HepG2 (cell line): ENCODE data around the gene STRADA. TPM values are rescaled to one million over a fixed set of nuclear protein-coding genes. Genes with fewer than 3 reads are reported as not detected.

ENCODE experiments used
- ATAC-seq: fragments of 200-7000 bp; cut with Tn5 transposase; 3 replicates; pipeline ENCODE4 v1.9.1; 2020; ENCODE audit warnings: mild to moderate bottlenecking, moderate library complexity
- BruUV-seq: library from RNA; stranded (reverse); fragments of 400-500 nt; replicated peaks from 2 replicates; lab custom pipeline; 2021; lab: Mats Ljungman, UMichigan
- CTCF ChIA-PET: fragments of 300-600 bp; formaldehyde crosslinking; extraction: SDS; loops from one replicate; lab custom pipeline; 2021; ENCODE audit warnings: low total read pairs, inconsistent platforms, low intra/inter-chr PET ratio; lab: Yijun Ruan, JAX
- POLR2A ChIA-PET: fragments of 350-600 bp; sonication (Branson Sonifier 250); formaldehyde crosslinking; loops from one replicate; lab custom pipeline; 2020; ENCODE audit warnings: antibody characterized with exemption, inconsistent platforms; lab: Yijun Ruan, JAX
- DNase-seq: peaks from one replicate; pipeline ENCODE4 v3.0.0-alpha.2; 2015; ENCODE audit warnings: low spot score
- FAIRE-seq: peaks from 3 replicates; lab custom pipeline; 2011; peaks lifted over from hg19 to GRCh38; lab: Jason Lieb, UNC
- H2AFZ ChIP-seq: one replicate; pipeline ENCODE4 v1.6.1; 2011; ENCODE audit warnings: low read length, inconsistent platforms
- H3K27ac ChIP-seq: fragments of 300-600 bp; 3 replicates; pipeline ENCODE4 v1.8.0; 2011; ENCODE audit warnings: mixed run types, mild to moderate bottlenecking, mixed read lengths, low read length, inconsistent platforms; ENCODE audit not compliant: insufficient read depth; ENCODE audit errors: extremely low read length
- H3K27me3 ChIP-seq, 2 experiments: fragments of 200-600 bp in 1 of 2; 2 replicates in 1 of 2; 3 replicates in 1 of 2; pipeline versions ENCODE4 v1.6.0 to v1.8.0; 2011; ENCODE audit warnings: low read length in 2 of 2, mild to moderate bottlenecking in 2 of 2, moderate library complexity in 2 of 2, inconsistent platforms in 1 of 2; ENCODE audit not compliant: insufficient read depth in 2 of 2, control insufficient read depth in 1 of 2
- H3K36me3 ChIP-seq, 2 experiments: fragments of 200-600 bp in 1 of 2; replicated peaks in 1 of 2; 2 replicates in 1 of 2; 3 replicates in 1 of 2; pipeline versions ENCODE4 v1.5.1 to v1.8.0; 2011; ENCODE audit warnings: low read length in 2 of 2, inconsistent platforms in 1 of 2; ENCODE audit not compliant: insufficient read depth in 2 of 2, control insufficient read depth in 1 of 2
- H3K4me1 ChIP-seq: 2 replicates; pipeline ENCODE4 v1.5.1; 2012; ENCODE audit warnings: low read length, inconsistent platforms; ENCODE audit not compliant: insufficient read depth
- H3K4me2 ChIP-seq: 2 replicates; pipeline ENCODE4 v1.6.0; 2011; ENCODE audit warnings: low read depth, low read length, inconsistent platforms
- H3K4me3 ChIP-seq, 3 experiments: fragments of 200-600 bp in 1 of 3; sonication (generic), shearing (Covaris generic) in 1 of 3; replicated peaks in 1 of 3; 2 replicates each; pipeline ENCODE4 v1.5.1; 2011 to 2016; ENCODE audit warnings: low read length in 3 of 3, inconsistent platforms in 2 of 3, low read depth in 2 of 3, mild to moderate bottlenecking in 2 of 3, control low read depth in 1 of 3, mixed read lengths in 1 of 3; ENCODE audit not compliant: insufficient read depth in 1 of 3
- H3K79me2 ChIP-seq: one replicate; pipeline ENCODE4 v1.6.1; 2011; ENCODE audit warnings: low read length, inconsistent platforms; ENCODE audit not compliant: insufficient read depth
- H3K9ac ChIP-seq: 2 replicates; pipeline ENCODE4 v1.6.0; 2011; ENCODE audit warnings: mild to moderate bottlenecking, low read depth, low read length, inconsistent platforms; ENCODE audit not compliant: insufficient read depth
- H3K9me3 ChIP-seq: 2 replicates; pipeline ENCODE4 v1.5.1; 2012; ENCODE audit warnings: mild to moderate bottlenecking, low read length
- H4K20me1 ChIP-seq: 2 replicates; pipeline ENCODE4 v1.6.0; 2011; ENCODE audit warnings: inconsistent platforms, mild to moderate bottlenecking, low read length, moderate library complexity; ENCODE audit not compliant: insufficient read depth
- AGO2 ChIP-seq: fragments of 200-400 bp; formaldehyde crosslinking; optimal IDR thresholded peaks from 2 replicates; pipeline ENCODE3; 2017; ENCODE audit warnings: mild to moderate bottlenecking, low read depth, low read length, moderate library complexity
- ETV5 ChIP-seq: IDR thresholded peaks from 2 replicates; pipeline ENCODE4 v1.6.1; 2018; ENCODE audit warnings: missing biosample characterization, missing genetic modification reagents, inconsistent platforms, borderline replicate concordance
- RXRA ChIP-seq: sonication (generic); formaldehyde crosslinking; IDR thresholded peaks from 2 replicates; pipeline ENCODE4 v1.5.1; 2020; ENCODE audit warnings: missing genetic modification reagents
- SP1 ChIP-seq, 2 experiments: fragments of 450-650 bp in 1 of 2; sonication (generic) in 1 of 2; formaldehyde crosslinking in 1 of 2; IDR thresholded peaks; 2 replicates each; pipeline versions ENCODE4 v1.4.0 to v1.6.1; 2016 to 2020; ENCODE audit warnings: missing genetic modification reagents in 1 of 2
- ZNF562 ChIP-seq: sonication (generic); formaldehyde crosslinking; IDR thresholded peaks from 2 replicates; pipeline ENCODE4 v1.8.0; 2022; ENCODE audit warnings: missing genetic modification reagents, borderline replicate concordance
- ZNF816 ChIP-seq: sonication (generic); formaldehyde crosslinking; IDR thresholded peaks from 2 replicates; pipeline ENCODE4 v1.8.0; 2022; ENCODE audit warnings: missing genetic modification reagents, mild to moderate bottlenecking, borderline replicate concordance
- ZSCAN29 ChIP-seq: sonication (generic); formaldehyde crosslinking; conservative IDR thresholded peaks from 2 replicates; pipeline ENCODE4 v1.4.0; 2020; ENCODE audit warnings: mild to moderate bottlenecking, missing genetic modification reagents
- WGBS: methylation state at CpG from one replicate; pipeline ENCODE4 v1.1.6; 2017; ENCODE audit warnings: low lambda C conversion rate; 5-methylcytosine and 5-hydroxymethylcytosine counted together
- in situ Hi-C: cut with HindIII; loops from 2 replicates; pipeline ENCODE4 v1.10.0; 2017; ENCODE audit warnings: low pct_unique_long_range_greater_than_20kb; ENCODE audit not compliant: extremely low pct_ligation_motif_present
- intact Hi-C: fragments of 100-400 bp; cut with micrococcal nuclease; formaldehyde crosslinking; loops from one replicate; pipeline ENCODE4 v1.10.0; 2022; ENCODE audit not compliant: unreplicated experiment
- polyA plus RNA-seq, 8 experiments: library from polyadenylated mRNA; depleted of rRNA in 3 of 8; stranded (reverse) in 7 of 8; unstranded in 1 of 8; fragments of >200 nt; fragmentation: Illumina TruSeq in 4 of 8; extraction: Trizol in 4 of 8; gene quantifications; 2 replicates each; pipeline versions ENCODE4 v1.2.1 to v1.2.3, GENCODE V29; 2011 to 2016; ENCODE audit warnings: low read depth in 4 of 8, missing spikeins in 1 of 8, mixed read lengths in 1 of 8; ENCODE audit not compliant: insufficient read depth in 1 of 8
- total RNA-seq, 5 experiments: library from RNA; depleted of rRNA; stranded (reverse); fragments of >200 nt; fragmentation: Illumina TruSeq; extraction: Trizol; gene quantifications; 2 replicates each; pipeline ENCODE4 v1.2.3, GENCODE V29; 2016; ENCODE audit warnings: low read depth in 1 of 5
- TF ChIP-seq, protein P1 (sequence below): sonication (generic); formaldehyde crosslinking; IDR thresholded peaks from 2 replicates; pipeline ENCODE4 v1.4.0; 2020; ENCODE audit warnings: missing genetic modification reagents, low read depth, mild to moderate bottlenecking, borderline replicate concordance
- TF ChIP-seq, protein P2 (sequence below): sonication (generic); formaldehyde crosslinking; IDR thresholded peaks from 2 replicates; pipeline ENCODE4 v1.4.0; 2020; ENCODE audit warnings: mild to moderate bottlenecking, missing genetic modification reagents

STRADA gene
- total and polyA plus RNA-seq, 2 of the 13 experiments (the other 11 are each of a cell fraction or from before 2014, with no cell fraction given) = 17.6 to 17.9 TPM

DNA sequence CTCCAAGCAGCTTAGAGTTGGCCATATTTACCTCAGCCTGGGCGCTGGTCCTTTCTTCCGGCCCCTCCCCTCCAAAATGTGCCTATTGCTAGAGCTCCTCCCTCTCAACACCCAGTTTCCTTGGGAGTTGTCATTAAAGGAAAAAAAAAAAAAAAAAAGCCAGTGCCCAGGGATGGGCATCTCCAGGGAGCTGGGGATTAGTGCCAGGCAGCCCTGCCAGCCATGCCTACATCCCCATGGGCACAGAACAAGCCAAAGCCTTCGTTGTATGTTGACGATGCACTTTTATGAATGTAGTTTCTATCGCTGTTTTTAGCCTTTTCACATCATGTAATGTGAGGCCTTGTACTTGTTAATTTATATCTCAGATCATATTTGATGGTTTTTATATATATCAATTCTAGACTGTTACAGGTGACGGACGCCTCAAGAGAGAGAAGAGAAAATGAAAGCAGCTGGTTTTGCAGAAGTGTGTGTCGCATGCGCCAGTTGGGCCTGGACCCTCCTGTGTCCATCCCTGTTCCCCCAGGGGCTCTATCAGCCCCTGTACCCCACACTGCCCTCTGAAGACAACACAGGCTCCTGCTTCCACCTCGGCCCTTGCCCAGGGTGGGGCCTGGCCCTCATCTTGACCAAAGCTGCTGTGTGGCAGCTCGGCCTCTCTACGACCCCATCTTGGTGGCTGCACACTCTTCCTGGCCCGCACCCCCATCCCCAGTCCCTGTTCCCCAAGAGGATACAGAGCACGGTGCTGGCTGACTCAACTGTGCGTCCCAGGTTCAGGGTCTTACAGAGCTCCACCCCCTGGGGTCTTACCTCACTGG, 46.4 kb downstream of the STRADA start (continued):
- TF ChIP-seq, protein P1, sequence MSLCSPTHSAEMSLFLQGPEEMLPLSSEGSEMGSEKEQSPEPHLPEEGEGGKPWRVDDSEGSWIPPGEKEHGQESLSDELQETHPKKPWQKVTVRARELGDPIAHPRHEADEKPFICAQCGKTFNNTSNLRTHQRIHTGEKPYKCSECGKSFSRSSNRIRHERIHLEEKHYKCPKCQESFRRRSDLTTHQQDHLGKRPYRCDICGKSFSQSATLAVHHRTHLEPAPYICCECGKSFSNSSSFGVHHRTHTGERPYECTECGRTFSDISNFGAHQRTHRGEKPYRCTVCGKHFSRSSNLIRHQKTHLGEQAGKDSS (CRISPR knock-in tag) = no peak
- no peak for TF ChIP-seq ZSCAN29

DNA sequence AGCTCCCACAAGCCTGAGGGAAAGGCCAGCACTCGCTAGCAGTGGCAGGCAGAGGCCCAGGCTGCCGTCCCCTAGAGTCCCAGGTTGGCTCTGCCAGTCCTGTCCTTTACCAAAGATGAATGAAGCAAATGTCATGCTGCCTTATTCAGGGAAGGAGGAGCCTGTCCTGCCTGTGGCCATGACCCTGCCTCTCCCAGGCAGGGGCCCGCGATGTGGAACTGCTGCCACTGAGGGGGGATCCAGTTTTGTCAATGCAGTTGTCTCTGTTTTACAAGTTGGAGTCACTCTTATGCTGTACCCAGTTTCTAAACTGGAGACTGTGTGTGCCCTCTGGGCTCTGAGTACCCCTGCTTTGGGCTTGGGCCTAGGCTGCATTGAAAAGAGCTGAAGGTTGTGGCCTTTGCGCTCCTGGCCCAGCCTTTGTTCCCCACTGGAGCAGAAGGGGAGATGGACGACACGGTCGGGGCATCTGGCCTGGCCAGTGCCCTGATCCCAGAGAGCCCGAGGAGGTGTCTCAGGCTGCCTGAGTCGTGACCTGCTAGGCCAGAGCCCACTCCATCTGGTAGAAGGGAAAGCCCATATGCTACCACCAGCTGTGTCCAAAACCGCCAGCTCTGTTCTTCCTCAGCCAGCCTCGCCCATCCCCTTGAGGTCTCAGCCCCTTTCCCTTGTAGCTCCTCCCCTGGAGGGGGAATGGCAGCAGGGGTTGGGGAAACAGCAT, 47.2 kb downstream of the STRADA start:
- in situ Hi-C loops = loop anchor here (10.0 kb wide), 1 partner anchor 270 kb away; no protein-coding TSS in a partner anchor
- no peak overlapping the region for H3K4me3 ChIP-seq
- TF ChIP-seq ETV5 (CRISPR knock-in tag) = no peak
- no peak for TF ChIP-seq ZNF562 (CRISPR knock-in tag)
- no peak for TF ChIP-seq SP1 (IDR thresholded peaks at IDR 0.05)
- no peak for TF ChIP-seq SP1 (CRISPR knock-in tag; IDR thresholded peaks at IDR 0.05)
- no peak for TF ChIP-seq ZNF816 (CRISPR knock-in tag)
- TF ChIP-seq RXRA (CRISPR knock-in tag) = no peak
- TF ChIP-seq, protein P2, sequence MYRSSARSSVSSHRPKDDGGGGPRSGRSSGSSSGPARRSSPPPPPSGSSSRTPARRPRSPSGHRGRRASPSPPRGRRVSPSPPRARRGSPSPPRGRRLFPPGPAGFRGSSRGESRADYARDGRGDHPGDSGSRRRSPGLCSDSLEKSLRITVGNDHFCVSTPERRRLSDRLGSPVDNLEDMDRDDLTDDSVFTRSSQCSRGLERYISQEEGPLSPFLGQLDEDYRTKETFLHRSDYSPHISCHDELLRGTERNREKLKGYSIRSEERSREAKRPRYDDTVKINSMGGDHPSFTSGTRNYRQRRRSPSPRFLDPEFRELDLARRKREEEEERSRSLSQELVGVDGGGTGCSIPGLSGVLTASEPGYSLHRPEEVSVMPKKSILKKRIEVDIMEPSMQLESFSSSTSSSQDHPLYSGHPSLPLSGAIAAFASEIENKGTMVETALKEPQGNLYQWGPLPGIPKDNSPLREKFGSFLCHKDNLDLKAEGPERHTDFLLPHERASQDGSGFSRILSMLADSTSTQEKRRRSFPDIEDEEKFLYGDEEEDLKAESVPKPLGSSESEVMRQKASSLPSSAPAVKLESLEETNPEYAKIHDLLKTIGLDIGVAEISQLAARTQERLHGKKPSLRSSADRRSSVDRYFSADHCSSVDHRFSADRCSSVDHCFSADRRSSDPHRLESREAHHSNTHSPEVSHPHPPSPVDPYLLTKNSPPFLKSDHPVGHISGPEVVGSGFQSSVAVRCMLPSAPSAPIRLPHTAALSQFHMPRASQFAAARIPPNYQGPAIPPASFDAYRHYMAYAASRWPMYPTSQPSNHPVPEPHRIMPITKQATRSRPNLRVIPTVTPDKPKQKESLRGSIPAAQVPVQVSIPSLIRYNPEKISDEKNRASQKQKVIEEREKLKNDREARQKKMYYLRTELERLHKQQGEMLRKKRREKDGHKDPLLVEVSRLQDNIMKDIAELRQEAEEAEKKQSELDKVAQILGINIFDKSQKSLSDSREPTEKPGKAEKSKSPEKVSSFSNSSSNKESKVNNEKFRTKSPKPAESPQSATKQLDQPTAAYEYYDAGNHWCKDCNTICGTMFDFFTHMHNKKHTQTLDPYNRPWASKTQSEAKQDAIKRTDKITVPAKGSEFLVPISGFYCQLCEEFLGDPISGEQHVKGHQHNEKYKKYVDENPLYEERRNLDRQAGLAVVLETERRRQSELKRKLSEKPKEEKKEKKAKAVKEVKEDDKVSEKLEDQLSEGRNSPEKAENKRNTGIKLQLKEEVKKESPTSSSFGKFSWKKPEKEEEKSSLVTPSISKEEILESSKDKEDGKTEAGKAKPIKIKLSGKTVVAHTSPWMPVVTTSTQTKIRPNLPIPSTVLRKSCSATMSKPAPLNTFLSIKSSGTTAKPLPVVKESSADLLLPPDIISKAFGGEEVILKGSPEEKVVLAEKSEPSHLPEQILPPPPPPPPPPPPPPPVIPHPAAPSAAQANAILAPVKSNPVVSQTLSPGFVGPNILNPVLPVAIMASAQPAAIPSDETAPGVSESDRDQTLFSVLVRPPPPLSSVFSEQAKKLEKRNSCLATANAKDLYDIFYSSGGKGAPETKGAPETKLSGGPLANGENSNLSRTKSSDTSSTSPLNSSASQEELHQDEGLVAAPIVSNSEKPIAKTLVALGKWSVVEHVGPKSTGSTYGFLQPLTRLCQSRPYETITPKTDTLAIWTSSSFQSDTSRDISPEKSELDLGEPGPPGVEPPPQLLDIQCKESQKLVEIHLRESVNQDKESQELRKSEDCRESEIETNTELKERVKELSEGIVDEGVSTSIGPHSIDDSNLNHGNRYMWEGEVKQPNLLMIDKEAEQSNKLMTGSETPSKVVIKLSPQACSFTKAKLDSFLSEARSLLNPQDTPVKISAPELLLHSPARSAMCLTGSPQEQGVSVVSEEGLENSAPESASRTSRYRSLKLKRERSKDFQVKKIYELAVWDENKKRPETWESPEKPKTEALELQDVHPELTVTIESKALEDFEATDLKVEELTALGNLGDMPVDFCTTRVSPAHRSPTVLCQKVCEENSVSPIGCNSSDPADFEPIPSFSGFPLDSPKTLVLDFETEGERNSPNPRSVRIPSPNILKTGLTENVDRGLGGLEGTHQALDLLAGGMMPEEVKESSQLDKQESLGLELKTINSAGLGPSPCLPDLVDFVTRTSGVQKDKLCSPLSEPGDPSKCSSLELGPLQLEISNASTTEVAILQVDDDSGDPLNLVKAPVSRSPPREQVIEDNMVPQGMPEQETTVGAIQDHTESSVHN = no peak
- TF ChIP-seq AGO2 = peak; percentile 29
- TF ChIP-seq, all 625 proteins: peak for 1
- Histone ChIP-seq H2AFZ (no peak overlapping the region), H3K9ac (no peak overlapping the region), H3K27ac (no peak overlapping the region), H3K36me3 (peaks cover 23 to 35% of the 10 kb centered on the region in 2 experiments), H3K4me2 (no peak overlapping the region), H3K79me2 (no peaks in the 10 kb centered on the region), H3K4me1 (peaks cover 18% of the 10 kb centered on the region), H3K9me3 (no peaks in the 10 kb centered on the region), H4K20me1 (no peaks in the 10 kb centered on the region), H3K27me3 (no peaks in the 10 kb centered on the region)
- DNase-seq (no peak), FAIRE-seq (no peak), ATAC-seq (no peak)
- intact Hi-C loops = no loop called here
- CTCF ChIA-PET = no interaction called here
- no TSS peak for BruUV-seq
- POLR2A ChIA-PET = interaction anchor here (2.1 kb wide), 1 partner anchor 72 kb away, joined by 5 read pairs; the partner anchor contains the start of gene MAP3K3
- 81% methylated on average over 7 of the region's 12 CpGs for WGBS
